Measurements from ENCODE around the gene GIPC1. TPM values are rescaled to one million over a fixed set of nuclear protein-coding genes. Genes with fewer than 3 reads are reported as not detected.
A peak's percentile ranks its signal among the peaks of the same experiment; 100 is the strongest.

GIPC1 gene
- total RNA-seq, 1 experiment from 2014 or later: 367 TPM

DNA sequence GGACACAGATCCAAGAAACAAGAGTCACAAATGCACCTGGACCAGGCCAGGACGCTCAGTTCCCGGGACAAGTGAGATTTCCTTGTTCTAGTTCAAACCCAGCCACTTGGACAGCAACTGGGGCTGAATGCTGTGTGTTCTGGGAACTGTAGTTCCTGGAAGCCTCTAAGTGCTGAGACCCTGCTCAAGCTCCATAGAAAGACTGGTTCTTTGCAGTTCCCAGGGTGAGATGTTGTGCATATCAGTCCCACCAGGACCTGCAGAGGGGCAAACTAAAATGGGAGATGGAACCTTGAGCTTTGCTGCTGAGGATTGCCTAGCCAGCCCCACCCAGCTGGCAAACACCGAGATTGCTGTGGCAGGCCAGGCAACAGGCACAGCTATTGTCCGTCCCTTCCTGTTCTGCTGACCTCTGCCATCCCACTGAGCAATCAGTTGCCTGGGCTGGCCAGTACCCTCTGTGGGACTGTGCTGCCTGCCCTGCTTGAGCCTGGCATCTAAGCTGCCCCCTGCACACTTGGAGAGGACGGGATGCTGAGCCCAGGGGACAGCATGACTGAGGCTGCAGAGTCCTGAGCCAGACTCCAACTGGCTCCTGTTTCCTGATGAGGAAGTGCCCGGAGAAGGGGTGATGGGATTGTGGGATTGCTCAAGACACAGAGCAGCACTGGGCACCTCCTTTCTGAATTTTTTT, 1.4 kb upstream of the GIPC1 start:
- peak; percentile 55 for DNase-seq (ENCODE audit: low spot score)
- in situ Hi-C loops (cut with HindIII; ENCODE audit: low sequenced_read_pairs): no loop called here

- DNase-seq (ENCODE audit: low spot score): peak; percentile 64
- in situ Hi-C loops (cut with HindIII; ENCODE audit: low sequenced_read_pairs): no loop called here
Observed at GRCh38 chr19:14496834-14497227, 904 bp upstream of the GIPC1 start.

DNA sequence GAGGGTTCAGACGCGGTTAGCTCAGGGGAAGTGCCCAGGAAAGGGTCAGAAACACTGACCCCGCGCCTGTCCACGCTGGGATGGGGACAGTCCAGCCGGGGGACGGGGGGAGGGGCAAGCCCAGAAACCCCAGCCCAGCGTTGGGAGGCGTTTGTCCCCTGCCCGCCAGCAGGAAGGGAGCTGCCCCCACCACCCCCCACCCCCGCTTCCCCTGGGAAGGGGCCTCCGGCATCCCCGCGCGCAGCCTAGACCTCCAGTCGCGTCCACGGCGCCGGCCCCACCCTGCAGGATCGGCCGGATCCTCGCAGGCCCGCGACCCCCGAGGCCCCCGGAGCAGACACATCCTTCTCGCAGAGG, 277 bp downstream of the GIPC1 start:
- in situ Hi-C loops (cut with HindIII; ENCODE audit: low sequenced_read_pairs): no loop called here

DNA sequence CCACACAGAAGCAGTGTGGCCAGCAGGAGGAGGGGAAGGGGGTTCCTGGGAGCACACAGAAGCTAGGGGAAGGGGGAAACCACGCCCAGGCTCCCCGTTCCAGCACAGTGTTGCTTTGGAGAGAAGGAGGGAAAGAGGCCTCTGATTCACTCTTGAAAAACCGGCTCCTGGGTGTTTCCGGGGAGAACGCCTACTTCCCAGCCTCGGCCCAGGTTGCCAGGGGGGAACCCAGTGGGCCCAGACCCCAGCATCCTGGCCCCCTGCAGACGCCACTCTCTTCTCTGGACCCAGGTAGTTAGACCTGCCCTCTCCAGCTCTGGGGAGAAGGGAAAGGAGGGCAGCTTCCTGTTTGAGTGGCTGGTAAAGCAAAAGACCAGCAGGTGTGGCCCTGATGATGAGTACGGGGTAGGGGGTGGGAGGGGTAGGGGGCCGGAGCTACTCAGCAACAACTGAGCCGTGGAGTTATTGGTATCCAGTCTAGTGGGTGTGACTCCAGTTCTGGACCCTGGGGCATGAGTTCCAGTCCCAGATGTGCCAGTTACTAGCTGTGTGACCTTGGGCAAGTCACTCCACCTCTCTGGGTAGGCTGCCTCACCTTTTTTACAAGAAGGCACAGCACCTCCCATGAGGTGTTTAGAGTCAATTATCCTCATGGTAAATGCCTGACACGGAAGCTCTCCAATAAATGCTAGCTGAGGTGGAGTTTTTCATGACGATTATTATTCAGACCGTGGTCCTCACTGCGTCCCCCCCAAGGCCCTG, 836 bp downstream of the GIPC1 start:
- in situ Hi-C loops (cut with HindIII; ENCODE audit: low sequenced_read_pairs): no loop called here
- no peak for DNase-seq (ENCODE audit: low spot score)

More for the DNA sequence above, 277 bp downstream of the GIPC1 start:
- DNase-seq (ENCODE audit: low spot score): no peak

DNA sequence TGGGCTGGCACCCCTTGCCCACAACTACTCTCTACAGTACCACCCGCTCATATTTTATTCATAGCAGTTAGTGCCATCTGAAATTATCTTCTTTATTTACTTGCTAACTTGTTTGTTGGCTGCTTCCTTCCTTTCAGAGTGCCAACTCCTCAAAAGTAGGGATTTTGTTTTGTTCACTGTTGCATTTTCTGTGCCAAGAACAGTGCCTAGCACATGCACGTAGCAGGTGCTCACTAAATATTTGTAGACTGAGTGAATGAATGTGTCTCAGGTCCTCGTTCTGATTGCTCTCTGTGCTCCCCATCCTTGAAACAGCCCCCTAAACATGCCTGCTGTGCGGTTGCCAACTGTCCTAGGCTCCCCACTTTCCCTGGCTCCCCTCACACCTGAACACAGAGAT, 1.5 kb downstream of the GIPC1 start:
- no peak for DNase-seq (ENCODE audit: low spot score)
- in situ Hi-C loops (cut with HindIII; ENCODE audit: low sequenced_read_pairs): no loop called here

DNA sequence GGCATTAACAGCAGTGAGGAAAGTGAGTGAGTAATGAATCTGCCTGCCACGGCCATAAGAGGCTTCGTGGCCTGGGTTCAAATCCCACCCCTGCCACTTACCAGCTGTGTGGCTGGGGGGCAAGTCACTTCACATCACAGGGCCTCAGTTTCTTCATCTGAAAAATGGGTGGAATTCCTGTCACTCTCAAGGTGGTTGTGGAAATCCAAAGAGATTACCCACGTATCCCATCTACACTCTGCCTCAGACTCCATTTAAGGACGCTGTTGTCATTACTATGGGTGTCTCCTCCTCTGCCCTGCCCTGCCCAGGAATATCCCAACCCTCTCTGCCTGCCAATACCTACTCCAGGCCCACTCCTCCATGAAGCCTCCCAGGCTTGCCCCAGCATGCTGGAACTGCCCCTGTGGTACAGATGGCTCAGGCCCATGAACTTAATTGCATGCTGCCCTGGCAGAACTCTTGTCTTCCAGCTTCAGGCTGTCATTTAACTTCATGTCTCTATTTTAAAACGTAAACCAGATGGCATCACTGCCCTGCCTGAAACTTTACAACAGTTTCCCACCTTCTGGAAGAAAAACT, 3.1 kb downstream of the GIPC1 start:
- in situ Hi-C loops (cut with HindIII; ENCODE audit: low sequenced_read_pairs): no loop called here

GRCh38 chr19:14487370-14488125, 8.4 kb downstream of the GIPC1 start:
- DNase-seq (ENCODE audit: low spot score): no peak
- in situ Hi-C loops (cut with HindIII; ENCODE audit: low sequenced_read_pairs): no loop called here

More for the DNA sequence above, 3.1 kb downstream of the GIPC1 start:
- no peak for DNase-seq (ENCODE audit: low spot score)

DNA sequence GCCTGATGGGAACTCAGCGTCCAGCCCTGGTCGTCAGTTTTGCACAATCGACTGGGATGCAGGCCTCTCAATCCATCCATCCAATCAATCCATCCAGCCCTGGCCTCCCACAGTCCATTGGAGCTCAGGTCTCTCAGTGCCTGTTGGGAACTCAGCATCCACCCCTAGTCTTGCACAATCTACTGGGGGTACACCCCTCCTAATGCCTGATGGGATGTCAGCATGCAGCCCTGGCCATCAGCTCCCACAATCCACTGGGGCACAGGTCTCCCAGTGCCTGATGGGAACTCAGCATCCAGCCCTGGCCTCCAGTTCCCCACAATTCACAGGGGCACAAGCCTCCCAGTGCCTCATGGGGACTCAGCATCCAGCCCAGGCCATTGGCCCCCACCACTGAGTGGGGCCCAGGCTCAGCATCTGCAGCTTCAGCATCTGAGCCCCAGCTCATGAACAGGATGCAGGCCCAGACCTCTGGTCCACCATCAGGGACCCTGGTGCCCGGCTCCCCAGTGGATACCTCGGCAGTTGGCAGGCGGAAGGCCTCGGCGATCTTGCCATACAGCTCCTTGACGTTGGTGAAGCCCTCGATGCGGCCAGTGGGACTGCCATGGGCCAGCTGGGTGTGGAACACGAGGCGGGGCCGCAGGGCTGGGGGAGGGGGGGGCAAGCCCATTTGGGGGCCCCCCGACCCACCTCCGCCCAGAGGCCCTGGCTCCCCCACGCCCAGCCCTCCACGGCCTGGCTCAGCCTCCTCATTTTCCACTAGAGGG, 13.6 kb downstream of the GIPC1 start:
- in situ Hi-C loops (cut with HindIII; ENCODE audit: low sequenced_read_pairs): no loop called here
- DNase-seq (ENCODE audit: low spot score): no peak

DNA sequence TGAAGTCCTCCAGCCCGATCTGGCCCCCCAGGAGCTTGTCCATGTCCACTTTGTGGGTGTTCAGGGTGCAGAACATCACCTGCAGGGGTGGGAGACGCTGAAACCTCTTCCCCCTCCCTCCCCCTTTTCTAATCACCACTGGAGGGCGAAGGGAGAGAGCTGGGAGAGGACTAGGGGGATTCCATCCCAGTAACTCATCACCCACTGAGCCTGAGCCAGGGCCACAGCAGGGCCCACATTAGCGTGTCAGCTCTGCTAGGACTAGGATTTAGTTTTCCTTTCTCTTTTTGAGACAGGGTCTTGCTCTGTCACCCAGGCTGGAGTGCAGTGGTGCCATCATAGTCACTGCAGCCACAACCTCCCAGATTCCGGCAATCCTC, 15.2 kb downstream of the GIPC1 start:
- in situ Hi-C loops (cut with HindIII; ENCODE audit: low sequenced_read_pairs): no loop called here
- DNase-seq (ENCODE audit: low spot score): no peak

GRCh38 chr19:14479975-14480699, 15.8 kb downstream of the GIPC1 start:
- peak; percentile 31 for DNase-seq (ENCODE audit: low spot score)
- in situ Hi-C loops (cut with HindIII; ENCODE audit: low sequenced_read_pairs): no loop called here

GRCh38 chr19:14479309-14479974, 16.5 kb downstream of the GIPC1 start:
- in situ Hi-C loops (cut with HindIII; ENCODE audit: low sequenced_read_pairs): no loop called here
- DNase-seq (ENCODE audit: low spot score): no peak

GRCh38 chr19:14478113-14478545, 17.8 kb downstream of the GIPC1 start:
- no peak for DNase-seq (ENCODE audit: low spot score)
- in situ Hi-C loops (cut with HindIII; ENCODE audit: low sequenced_read_pairs): no loop called here

DNA sequence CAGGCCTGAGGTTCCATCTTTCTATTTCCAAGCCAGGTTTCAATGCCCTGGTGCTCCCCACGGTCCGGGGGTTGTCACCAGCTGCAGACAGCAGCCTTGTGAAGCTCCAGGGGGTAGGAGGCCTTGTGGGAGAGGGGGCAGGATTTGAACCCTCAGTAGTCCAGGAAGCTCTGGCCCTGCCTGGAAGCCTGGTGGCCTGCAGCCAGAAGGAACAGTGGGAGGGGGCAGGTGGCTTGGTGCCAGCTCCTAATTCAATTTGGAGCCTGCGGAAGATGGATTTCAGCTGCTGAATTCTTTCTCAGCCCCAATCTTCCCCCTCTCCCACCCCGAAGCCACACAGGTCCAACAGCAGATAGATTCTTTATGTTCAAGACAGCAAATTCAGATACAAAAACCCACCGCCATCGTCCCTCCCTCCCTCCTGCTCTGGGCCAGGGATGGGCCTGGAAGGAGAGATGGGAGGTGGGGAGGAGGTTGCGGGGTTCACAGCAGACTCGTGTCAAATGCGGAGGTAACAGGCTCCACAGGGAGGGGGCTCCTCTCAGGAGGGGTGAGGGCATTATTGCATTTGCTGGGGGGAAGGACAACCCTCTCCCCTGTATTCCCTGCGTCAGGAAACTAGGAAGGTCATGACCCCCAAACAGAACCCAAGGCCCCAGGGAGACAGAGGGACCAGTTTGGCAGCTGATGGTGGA, 18.4 kb downstream of the GIPC1 start:
- DNase-seq (ENCODE audit: low spot score): no peak

GRCh38 chr19:14476673-14477401, 19.1 kb downstream of the GIPC1 start:
- DNase-seq (ENCODE audit: low spot score): peak; percentile 25
- in situ Hi-C loops (cut with HindIII; ENCODE audit: low sequenced_read_pairs): no loop called here

More for the DNA sequence above, 18.4 kb downstream of the GIPC1 start:
- in situ Hi-C loops (cut with HindIII; ENCODE audit: low sequenced_read_pairs): no loop called here

GRCh38 chr19:14476327-14476672, 19.6 kb downstream of the GIPC1 start:
- in situ Hi-C loops (cut with HindIII; ENCODE audit: low sequenced_read_pairs): no loop called here
- no peak for DNase-seq (ENCODE audit: low spot score)

- in situ Hi-C loops (cut with HindIII; ENCODE audit: low sequenced_read_pairs): no loop called here
- DNase-seq (ENCODE audit: low spot score): no peak
Observed at GRCh38 chr19:14475251-14476073, 20.5 kb downstream of the GIPC1 start, which contains the start of gene PTGER1. PTGER1 (minus strand) TSS chr19:14475354; CDS start chr19:14474320, 1,034 bp downstream.

Measured in G401 (cell line).